Dendritic cell treated with granulocyte-macrophage colony-stimulating factor and Interleukin-4, amounts not matched to agents 40 ng/mL and 50 ng/mL, for 4 days (primary cell): ENCODE measurements around the gene GPX4.

ENCODE experiments used
- H3K27ac Mint-ChIP-seq: one replicate; pipeline ENCODE4 v1.8.0; 2022; ENCODE audit warnings: mild to moderate bottlenecking, mixed read lengths
- H3K27me3 Mint-ChIP-seq: one replicate; pipeline ENCODE4 v1.8.0; 2022; ENCODE audit warnings: mild to moderate bottlenecking, mixed read lengths
- H3K36me3 Mint-ChIP-seq: one replicate; pipeline ENCODE4 v1.8.0; 2022; ENCODE audit warnings: low read depth, mixed read lengths
- H3K4me1 Mint-ChIP-seq: one replicate; pipeline ENCODE4 v1.8.0; 2022; ENCODE audit warnings: low read depth, mixed read lengths
- H3K4me3 Mint-ChIP-seq: one replicate; pipeline ENCODE4 v1.8.0; 2022; ENCODE audit warnings: mild to moderate bottlenecking, moderate library complexity, mixed read lengths
- H3K9me3 Mint-ChIP-seq: one replicate; pipeline ENCODE4 v1.8.0; 2022; ENCODE audit warnings: mixed read lengths
- intact Hi-C: fragments of 100-400 bp; cut with micrococcal nuclease; formaldehyde crosslinking; loops from one replicate; pipeline ENCODE4 v1.15.0; 2022

GPX4 gene

DNA sequence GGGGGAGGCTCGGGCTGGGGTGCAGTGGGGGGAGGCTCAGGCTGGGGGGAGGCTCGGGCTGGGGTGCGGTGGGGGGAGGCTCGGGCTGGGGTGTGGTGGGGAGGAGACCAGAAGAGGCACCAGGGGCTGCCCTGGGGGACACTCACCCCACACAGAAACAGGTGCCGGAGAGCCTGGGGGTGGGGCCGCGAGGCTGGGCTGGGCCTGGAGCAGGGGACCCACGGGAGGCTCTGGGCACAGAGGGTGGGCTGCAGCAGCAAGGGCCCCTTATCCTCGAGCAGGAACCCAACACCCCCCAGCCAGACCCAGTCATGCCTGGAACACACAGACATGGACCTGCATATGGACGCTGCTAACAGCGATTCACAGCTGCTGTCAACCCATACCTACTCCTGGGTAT lies 34.3 kb downstream of the GPX4 start:
- peaks cover 86% of the 10 kb centered on the region for H3K36me3 Mint-ChIP-seq
- intact Hi-C loops, result no loop called here
- no peak overlapping the region for H3K4me3 Mint-ChIP-seq
- H3K9me3 Mint-ChIP-seq, result peaks cover 9% of the 10 kb centered on the region
- H3K4me1 Mint-ChIP-seq, result peaks cover 69% of the 10 kb centered on the region
- H3K27me3 Mint-ChIP-seq, result no peaks in the 10 kb centered on the region
- H3K27ac Mint-ChIP-seq, result no peak overlapping the region

DNA sequence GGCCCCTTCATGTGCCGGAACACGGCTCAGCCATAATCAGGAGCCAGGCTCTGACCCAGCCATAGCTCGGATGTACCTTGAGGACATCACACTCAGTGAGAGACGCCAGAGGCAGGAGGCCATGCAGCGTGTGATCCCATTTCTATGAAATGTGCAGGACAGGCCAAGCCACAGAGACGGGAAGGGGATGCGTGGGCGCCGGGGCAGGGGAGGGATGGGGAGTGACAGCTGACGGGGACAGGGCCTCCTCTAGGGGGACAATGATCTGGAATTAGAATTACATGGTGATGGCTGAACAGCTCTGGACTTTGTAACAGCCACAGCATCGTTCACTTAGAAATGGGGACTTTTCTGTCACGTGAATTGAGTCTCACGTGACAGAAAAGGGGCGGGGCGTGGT lies 35.3 kb downstream of the GPX4 start:
- Mint-ChIP-seq H3K36me3 (peaks cover 88% of the 10 kb centered on the region), H3K27ac (no peak overlapping the region), H3K27me3 (no peaks in the 10 kb centered on the region), H3K4me3 (no peak overlapping the region), H3K4me1 (peaks cover 67% of the 10 kb centered on the region), H3K9me3 (peaks cover 9% of the 10 kb centered on the region)
- intact Hi-C loops, result no loop called here

DNA sequence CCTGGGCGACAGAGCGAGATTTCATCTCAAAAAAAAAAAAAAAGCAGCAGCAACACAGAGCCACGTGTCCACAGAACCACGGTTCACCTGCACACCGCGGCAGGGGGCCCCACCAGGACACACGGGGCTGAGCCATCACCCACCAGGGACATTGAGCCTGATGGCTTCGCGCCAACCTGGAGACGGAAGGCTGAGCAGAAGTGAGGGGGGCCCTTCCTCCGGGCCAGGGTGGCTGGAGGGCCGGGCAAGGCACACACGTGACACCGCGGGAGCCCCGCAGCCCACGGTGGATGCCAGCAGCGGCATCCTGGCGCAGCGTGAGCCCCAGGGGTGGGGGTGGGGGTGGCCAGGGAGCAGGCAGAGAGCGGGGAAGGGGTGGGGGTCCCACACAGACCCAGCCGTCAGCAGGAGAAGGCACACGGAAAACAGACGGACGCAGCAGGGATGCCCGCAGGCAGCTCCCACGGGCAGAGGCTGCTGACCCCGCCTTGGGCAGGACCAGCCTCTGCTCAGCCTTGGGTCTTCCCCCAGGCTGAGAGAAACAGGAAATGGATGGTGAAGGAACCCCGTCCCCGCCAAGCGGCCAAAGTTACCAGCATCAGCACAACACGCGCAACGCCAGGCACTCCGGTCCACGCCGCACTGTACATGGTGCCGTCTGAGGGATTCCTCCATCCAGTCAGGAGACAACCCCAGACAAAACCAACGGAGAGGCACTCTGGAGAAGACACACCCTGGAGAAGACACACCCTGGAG lies 36.7 kb downstream of the GPX4 start:
- peak overlapping the region; percentile 26 for H3K27ac Mint-ChIP-seq
- intact Hi-C loops, result no loop called here
- peaks cover 90% of the 10 kb centered on the region for H3K36me3 Mint-ChIP-seq
- H3K9me3 Mint-ChIP-seq, result peaks cover 9% of the 10 kb centered on the region
- H3K4me1 Mint-ChIP-seq, result peaks cover 65% of the 10 kb centered on the region
- H3K4me3 Mint-ChIP-seq, result no peak overlapping the region
- H3K27me3 Mint-ChIP-seq, result no peaks in the 10 kb centered on the region

DNA sequence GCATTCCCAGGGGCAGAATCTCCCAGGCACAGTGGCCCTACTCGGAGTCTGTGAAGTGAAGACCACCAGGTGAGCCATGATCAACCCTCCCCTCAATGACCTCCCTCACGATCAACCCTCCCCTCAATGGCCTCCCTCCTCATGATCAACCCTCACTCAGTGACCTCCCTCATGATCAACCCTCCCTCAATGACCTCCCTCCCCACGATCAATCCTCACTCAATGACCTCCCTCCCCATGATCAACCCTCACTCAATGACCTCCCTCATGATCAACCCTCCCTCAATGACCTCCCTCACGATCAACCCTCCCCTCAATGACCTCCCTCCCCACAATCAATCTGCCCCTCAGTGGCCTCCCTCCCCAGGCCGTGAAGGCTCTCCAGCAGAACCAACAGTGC lies 38.1 kb downstream of the GPX4 start:
- Mint-ChIP-seq H3K9me3 (peaks cover 9% of the 10 kb centered on the region), H3K36me3 (peaks cover 90% of the 10 kb centered on the region), H3K4me3 (no peak overlapping the region), H3K4me1 (peaks cover 59% of the 10 kb centered on the region), H3K27ac (peak overlapping the region; percentile 14), H3K27me3 (no peaks in the 10 kb centered on the region)
- intact Hi-C loops, result no loop called here

DNA sequence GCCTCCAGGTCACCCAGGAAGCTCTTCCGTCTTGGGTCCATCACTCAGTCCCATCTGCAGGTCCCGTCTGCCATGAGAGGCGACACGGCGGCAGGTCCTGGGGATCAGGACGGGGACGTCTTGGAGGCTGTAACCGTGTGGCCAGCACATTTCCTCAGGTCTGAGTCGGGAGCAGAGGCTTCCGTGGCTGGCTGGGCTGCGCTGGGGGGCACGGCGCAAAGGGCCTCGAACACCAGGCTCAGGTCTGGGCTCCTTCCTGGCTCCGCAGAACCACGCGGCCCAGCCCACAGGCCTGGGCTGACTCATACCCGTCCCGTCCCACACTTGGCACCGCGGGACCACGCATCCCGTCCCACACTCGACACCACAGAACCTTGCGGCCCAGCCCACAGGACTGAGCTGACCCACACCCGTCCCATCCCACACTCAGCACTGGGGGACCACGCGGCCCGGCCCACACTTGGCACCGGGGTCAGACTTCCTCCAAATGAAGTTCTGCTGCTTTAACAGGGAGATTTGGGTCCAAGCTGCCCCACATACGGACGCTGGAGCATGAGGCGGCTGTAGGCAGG lies 40.1 kb downstream of the GPX4 start:
- peaks cover 9% of the 10 kb centered on the region for H3K9me3 Mint-ChIP-seq
- peaks cover 57% of the 10 kb centered on the region for H3K4me1 Mint-ChIP-seq
- H3K36me3 Mint-ChIP-seq, result peaks cover 96% of the 10 kb centered on the region
- no peak overlapping the region for H3K4me3 Mint-ChIP-seq
- no peaks in the 10 kb centered on the region for H3K27me3 Mint-ChIP-seq
- peak overlapping the region; percentile 18 for H3K27ac Mint-ChIP-seq
- intact Hi-C loops, result no loop called here

DNA sequence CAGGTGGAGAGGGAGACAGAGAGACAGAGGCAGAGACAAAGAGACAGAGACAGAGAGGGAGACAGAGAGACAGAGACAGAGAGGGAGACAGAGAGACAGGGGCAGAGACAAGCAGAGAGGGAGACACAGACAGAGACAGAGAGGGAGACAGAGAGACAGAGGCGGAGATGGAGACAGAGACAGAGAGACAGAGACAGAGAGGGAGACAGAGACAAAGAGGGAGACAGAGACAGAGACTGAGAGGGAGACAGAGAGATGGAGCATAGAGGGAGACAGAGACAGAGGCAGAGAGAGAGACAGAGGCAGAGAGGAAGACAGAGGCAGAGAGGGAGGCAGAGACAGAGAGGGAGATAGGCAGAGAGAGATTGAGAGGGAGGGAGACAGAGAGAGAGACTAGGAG lies 40.9 kb downstream of the GPX4 start:
- Mint-ChIP-seq H3K27ac (peak overlapping the region; percentile 18), H3K4me1 (peaks cover 61% of the 10 kb centered on the region), H3K4me3 (no peak overlapping the region), H3K9me3 (peaks cover 9% of the 10 kb centered on the region), H3K36me3 (peaks cover 96% of the 10 kb centered on the region), H3K27me3 (no peaks in the 10 kb centered on the region)
- intact Hi-C loops, result no loop called here

DNA sequence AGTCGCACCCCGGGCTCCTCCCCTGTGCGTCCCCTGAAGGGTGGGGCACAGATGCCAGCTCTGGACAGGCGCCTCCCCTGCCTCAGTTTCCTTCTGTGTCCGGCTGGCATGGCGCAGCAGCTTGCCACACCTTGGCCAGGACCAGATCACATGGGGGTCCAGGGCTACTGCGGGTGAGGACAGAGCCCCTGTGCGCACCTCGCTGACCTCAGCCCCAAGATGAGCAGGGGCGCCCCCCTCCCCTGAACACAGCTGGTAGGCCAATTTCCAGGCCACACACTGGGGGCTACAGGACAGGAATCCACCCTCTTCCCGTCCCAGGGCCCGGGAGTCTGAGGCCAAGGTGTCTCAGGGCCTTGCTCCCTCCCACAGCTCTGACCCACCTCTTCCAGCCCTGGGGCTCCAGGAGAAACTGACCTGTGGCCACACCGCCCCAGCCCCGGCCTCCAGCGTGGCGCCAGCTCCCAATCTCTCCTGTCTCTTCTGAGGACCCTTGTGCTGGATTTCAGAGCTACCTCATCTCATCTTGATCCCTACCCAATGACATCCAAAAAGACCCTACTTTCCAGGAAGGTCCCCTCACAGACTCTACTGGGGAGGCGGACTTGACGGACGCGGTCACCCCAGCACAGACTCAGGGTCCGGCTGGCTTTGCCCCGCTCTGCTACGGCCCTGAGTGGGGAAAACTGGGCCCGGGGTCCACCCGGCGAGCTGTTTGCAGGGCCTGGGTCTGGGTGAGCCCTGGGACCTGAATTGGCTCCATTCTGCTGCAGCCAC lies 42.0 kb downstream of the GPX4 start:
- H3K27ac Mint-ChIP-seq, result no peak overlapping the region
- H3K4me1 Mint-ChIP-seq, result peaks cover 59% of the 10 kb centered on the region
- no peak overlapping the region for H3K4me3 Mint-ChIP-seq
- intact Hi-C loops, result no loop called here
- H3K36me3 Mint-ChIP-seq, result peaks cover 96% of the 10 kb centered on the region
- H3K9me3 Mint-ChIP-seq, result peaks cover 9% of the 10 kb centered on the region
- H3K27me3 Mint-ChIP-seq, result no peaks in the 10 kb centered on the region

DNA sequence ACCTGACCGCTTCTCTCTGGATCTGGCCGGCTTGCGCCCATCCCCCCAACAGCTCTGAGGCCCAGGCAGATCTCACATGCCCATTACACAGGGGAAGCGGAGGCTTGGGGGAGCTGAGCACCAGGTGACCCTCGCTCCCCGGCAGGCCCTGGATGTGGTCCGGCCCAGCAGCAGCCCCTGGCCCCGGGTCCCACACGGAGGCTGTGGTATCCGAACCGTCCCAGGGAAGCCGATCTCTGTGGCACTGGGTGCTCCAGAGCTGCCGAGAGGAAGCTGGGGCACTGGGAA lies 42.6 kb downstream of the GPX4 start:
- Mint-ChIP-seq H3K27ac (no peak overlapping the region), H3K36me3 (peaks cover 96% of the 10 kb centered on the region), H3K4me3 (no peak overlapping the region), H3K27me3 (no peaks in the 10 kb centered on the region), H3K4me1 (peaks cover 59% of the 10 kb centered on the region), H3K9me3 (peaks cover 9% of the 10 kb centered on the region)
- intact Hi-C loops, result no loop called here

DNA sequence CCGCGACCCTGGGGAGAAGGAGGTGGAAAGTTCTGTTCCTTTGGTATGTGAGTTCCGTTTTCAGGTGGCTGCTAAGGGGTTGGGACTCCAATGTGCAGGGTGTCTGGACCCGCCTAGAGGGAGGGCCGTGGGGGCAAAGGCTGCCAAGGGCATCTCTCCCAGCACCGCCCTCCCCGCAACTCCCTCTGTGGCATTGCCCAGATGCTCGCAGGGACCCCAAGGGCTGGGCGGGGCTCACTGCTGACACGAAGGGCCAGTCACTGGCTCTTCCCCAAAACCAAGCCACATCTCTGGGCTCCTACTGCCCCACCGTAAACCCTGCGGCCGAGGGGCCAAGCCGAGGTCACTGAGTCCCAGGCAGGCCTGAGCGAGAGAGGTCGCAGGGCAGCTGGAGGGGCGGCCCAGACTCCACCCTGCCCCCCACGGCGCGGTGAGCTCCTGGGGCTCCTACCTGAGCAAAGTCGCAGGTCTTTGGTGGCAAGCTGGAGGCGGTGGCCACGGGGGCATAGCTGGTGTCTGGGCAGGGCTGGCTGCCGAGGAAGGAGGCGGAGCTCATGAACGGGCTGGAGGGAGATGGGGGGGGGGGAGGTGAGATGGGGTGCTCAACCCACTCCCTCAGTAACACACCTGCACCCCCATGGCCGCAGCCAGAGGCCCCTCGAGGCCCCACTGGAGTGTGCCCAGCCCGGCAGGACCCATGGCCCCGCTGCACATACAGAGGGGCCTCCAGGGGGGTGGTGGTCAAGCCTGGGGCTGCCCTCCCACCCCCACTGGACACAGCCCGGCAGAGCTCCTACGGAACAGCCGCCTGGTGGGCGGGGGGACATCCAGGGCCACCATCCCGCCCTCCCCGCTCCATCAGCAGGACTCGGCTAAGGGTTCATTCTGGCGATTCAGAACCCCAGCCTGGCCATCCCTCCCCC lies 43.3 kb downstream of the GPX4 start:
- peaks cover 96% of the 10 kb centered on the region for H3K36me3 Mint-ChIP-seq
- H3K27ac Mint-ChIP-seq, result no peak overlapping the region
- H3K4me3 Mint-ChIP-seq, result no peak overlapping the region
- peaks cover 3% of the 10 kb centered on the region for H3K9me3 Mint-ChIP-seq
- intact Hi-C loops, result no loop called here
- H3K27me3 Mint-ChIP-seq, result no peaks in the 10 kb centered on the region
- H3K4me1 Mint-ChIP-seq, result peaks cover 61% of the 10 kb centered on the region

DNA sequence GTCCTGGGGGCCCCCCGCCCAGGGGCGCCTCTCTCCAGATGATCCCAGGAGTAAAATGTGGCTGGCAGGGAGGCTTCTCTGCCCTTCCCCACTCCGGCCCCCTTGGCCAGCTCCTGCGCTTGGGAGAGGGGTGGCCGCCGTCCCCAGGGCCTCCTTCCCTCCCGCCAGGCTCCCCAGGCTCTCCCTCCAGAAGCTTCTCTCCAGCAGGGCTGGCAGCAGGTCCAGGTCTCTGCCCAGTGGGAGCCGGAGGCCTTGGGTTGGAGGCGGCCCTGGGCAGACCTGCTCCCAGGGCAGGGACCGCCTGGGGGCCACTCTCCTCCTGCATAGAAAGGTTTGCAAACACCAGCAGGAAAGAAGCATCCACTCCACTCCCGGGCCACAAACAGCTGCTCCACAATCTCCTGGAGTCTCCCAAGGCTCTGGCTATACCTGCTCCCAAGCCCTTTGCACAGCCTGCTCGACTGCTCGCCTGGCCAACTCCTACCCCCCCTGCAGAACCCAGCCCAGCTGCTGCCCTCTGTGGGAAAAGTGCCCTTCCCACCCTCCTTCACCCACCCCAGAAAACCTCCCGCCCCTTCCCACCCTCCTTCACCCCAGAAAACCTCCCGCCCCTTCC lies 44.2 kb downstream of the GPX4 start:
- Mint-ChIP-seq H3K4me3 (no peak overlapping the region), H3K4me1 (peaks cover 64% of the 10 kb centered on the region), H3K36me3 (peaks cover 95% of the 10 kb centered on the region), H3K27me3 (no peaks in the 10 kb centered on the region), H3K9me3 (no peaks in the 10 kb centered on the region), H3K27ac (no peak overlapping the region)
- intact Hi-C loops, result no loop called here

DNA sequence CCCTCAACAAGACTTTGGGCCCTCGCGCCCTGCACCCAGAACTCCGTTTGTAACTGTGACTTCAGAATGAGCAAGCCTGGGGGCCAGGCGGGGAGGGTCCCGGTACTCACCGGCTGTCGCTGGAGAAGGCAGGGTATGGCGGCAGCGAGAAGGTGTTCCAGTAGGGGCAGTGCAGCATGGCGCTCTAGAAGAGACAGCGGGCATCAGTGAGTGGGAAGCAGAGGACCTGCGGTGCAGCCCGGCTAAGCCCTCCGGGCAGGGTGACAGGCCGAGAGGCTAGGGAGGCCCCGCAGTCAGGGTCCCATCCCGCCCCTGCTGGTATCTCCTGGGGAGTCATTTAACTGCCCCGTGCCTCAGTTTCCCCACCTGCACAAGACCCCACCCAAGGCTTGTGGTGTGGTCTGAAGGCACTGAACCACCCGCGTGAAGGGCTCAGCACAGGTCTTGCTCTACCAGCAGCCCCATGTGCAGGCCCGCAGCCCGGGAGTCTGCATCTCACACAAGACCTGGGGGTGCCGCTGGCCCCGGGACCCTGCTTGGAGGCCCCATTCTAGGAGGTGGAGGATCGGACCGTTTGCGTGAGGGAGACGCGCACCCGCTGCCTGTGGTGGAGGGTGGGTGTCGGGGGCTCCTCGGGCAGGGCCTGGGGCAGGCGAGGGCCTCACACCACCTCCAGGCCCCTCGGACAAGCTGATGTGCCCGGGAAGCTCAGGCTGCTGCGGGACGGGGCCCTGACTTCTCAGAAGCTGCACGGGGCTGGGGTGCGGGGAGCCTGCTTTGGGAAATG lies 45.7 kb downstream of the GPX4 start:
- Mint-ChIP-seq H3K4me3 (no peak overlapping the region), H3K27me3 (no peaks in the 10 kb centered on the region), H3K36me3 (peaks cover 93% of the 10 kb centered on the region), H3K4me1 (peaks cover 57% of the 10 kb centered on the region), H3K9me3 (no peaks in the 10 kb centered on the region), H3K27ac (peak overlapping the region; percentile 50)
- intact Hi-C loops, result no loop called here

DNA sequence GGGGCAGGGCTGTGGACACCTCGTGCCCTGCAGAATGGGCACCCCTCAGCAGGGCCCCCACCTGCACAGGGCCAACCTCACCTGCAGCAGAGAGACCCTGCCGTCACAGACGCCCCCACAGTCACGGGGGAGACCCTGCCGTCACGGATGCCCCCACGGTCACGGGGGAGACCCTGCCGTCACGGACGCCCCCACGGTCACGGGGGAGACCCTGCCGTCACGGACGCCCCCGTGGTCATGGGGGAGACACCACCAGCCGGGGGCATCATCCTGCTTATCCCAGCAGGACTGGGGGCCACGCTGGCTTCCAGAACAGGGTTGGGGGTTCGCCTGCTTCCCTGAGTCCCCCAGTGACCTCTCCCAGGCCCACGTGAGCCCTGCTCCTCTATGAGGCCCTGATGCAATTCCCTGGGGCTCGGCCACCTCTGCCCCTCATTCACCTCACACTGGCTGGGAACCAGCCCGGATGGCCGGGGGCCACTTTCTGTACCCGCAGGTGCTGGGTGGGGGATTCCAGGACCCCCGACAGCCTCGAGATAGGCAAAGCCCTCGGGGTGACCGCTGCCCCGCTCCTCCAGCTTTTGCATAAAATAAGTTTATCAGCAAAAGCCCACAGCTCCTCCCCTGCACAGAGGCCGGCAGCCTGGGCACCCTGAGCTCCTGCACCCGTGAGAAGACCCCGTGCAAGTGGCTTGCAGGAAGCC lies 46.7 kb downstream of the GPX4 start:
- no peaks in the 10 kb centered on the region for H3K9me3 Mint-ChIP-seq
- no peaks in the 10 kb centered on the region for H3K27me3 Mint-ChIP-seq
- peak overlapping the region; percentile 79 for H3K27ac Mint-ChIP-seq
- peaks cover 86% of the 10 kb centered on the region for H3K36me3 Mint-ChIP-seq
- intact Hi-C loops, result no loop called here
- no peak overlapping the region for H3K4me3 Mint-ChIP-seq
- peaks cover 62% of the 10 kb centered on the region for H3K4me1 Mint-ChIP-seq
